Karpas-422 (cell line): ENCODE data around the gene NTSR1. TPM values are rescaled to one million over a fixed set of nuclear protein-coding genes. Genes with fewer than 3 reads are reported as not detected.

Source experiments
- DNase-seq: peaks from one replicate; pipeline ENCODE4 v3.0.0-alpha.2; 2015
- H2AFZ ChIP-seq: fragments of 200-600 bp; sonication (generic); 2 replicates; pipeline ENCODE4 v1.6.1; 2014; ENCODE audit warnings: antibody characterized with exemption, low read length, mixed read lengths
- H3K27ac ChIP-seq: fragments of 200-600 bp; sonication (generic); 2 replicates; pipeline ENCODE4 v1.5.1; 2014; ENCODE audit warnings: mild to moderate bottlenecking, low read length, moderate library complexity
- H3K27me3 ChIP-seq: fragments of 200-600 bp; sonication (generic); 2 replicates; pipeline ENCODE4 v1.6.1; 2014; ENCODE audit warnings: low read length, mixed read lengths
- H3K36me3 ChIP-seq: fragments of 200-600 bp; sonication (generic); 2 replicates; pipeline ENCODE4 v1.6.1; 2014; ENCODE audit warnings: low read length, mixed read lengths; ENCODE audit not compliant: insufficient read depth
- H3K4me1 ChIP-seq: fragments of 200-600 bp; sonication (generic); 2 replicates; pipeline ENCODE4 v1.6.1; 2014; ENCODE audit warnings: mild to moderate bottlenecking, low read length, mixed read lengths
- H3K4me2 ChIP-seq: fragments of 200-600 bp; sonication (generic); 2 replicates; pipeline ENCODE4 v1.6.1; 2014; ENCODE audit warnings: low read length, low read depth, mild to moderate bottlenecking; ENCODE audit not compliant: poor library complexity, severe bottlenecking
- H3K4me3 ChIP-seq: fragments of 200-600 bp; sonication (generic); 2 replicates; pipeline ENCODE4 v1.5.1; 2014; ENCODE audit warnings: mild to moderate bottlenecking, antibody characterized with exemption, low read length, mixed read lengths
- H3K79me2 ChIP-seq: fragments of 200-600 bp; sonication (generic); 2 replicates; pipeline ENCODE4 v1.6.1; 2014; ENCODE audit warnings: mild to moderate bottlenecking, low read length, mixed read lengths
- H3K9ac ChIP-seq: fragments of 200-600 bp; sonication (generic); 2 replicates; pipeline ENCODE4 v1.6.0; 2014; ENCODE audit warnings: low read length
- H3K9me2 ChIP-seq: fragments of 200-600 bp; sonication (generic), shearing (Covaris generic); replicated peaks from 2 replicates; pipeline ENCODE4 v1.6.0; 2014; ENCODE audit warnings: mild to moderate bottlenecking, low read length, moderate library complexity; ENCODE audit not compliant: insufficient read depth
- H3K9me3 ChIP-seq: fragments of 300-700, 200-600 bp; sonication (generic); 2 replicates; pipeline ENCODE4 v1.6.1; 2014; ENCODE audit warnings: low read length, mixed read lengths
- H4K20me1 ChIP-seq: fragments of 200-600 bp; sonication (generic); 2 replicates; pipeline ENCODE4 v1.6.1; 2014; ENCODE audit warnings: mild to moderate bottlenecking, antibody characterized with exemption, low read length, low read depth; ENCODE audit not compliant: insufficient read depth
- total RNA-seq: library from RNA; depleted of rRNA; stranded (reverse); fragments of >200 nt; shearing (Covaris generic); gene quantifications from 2 replicates; pipeline ENCODE4 v1.2.3, GENCODE V29; 2014; ENCODE audit warnings: low replicate concordance

The NTSR1 gene
- total RNA-seq, 1 experiment from 2014 or later = not detected

GRCh38 chr20:62758226-62758912 lies 49.7 kb downstream of the NTSR1 start:
- Histone ChIP-seq H3K36me3 (no peaks in the 10 kb centered on the region), H4K20me1 (no peaks in the 10 kb centered on the region), H3K4me2 (no peak overlapping the region), H2AFZ (no peak overlapping the region), H3K79me2 (no peaks in the 10 kb centered on the region), H3K9me2 (no peaks in the 10 kb centered on the region), H3K4me3 (no peak overlapping the region), H3K27me3 (no peaks in the 10 kb centered on the region), H3K9ac (no peak overlapping the region), H3K4me1 (no peaks in the 10 kb centered on the region), H3K9me3 (no peaks in the 10 kb centered on the region), H3K27ac (no peak overlapping the region)
- no peak for DNase-seq

DNA sequence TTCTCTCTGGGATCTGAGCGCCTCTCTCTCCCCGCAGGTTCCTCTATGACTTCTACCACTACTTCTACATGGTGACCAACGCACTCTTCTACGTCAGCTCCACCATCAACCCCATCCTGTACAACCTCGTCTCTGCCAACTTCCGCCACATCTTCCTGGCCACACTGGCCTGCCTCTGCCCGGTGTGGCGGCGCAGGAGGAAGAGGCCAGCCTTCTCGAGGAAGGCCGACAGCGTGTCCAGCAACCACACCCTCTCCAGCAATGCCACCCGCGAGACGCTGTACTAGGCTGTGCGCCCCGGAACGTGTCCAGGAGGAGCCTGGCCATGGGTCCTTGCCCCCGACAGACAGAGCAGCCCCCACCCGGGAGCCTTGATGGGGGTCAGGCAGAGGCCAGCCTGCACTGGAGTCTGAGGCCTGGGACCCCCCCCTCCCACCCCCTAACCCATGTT lies 51.4 kb downstream of the NTSR1 start:
- H3K9ac ChIP-seq = no peak overlapping the region
- H3K4me1 ChIP-seq = no peaks in the 10 kb centered on the region

GRCh38 chr20:62760471-62760855 lies 51.8 kb downstream of the NTSR1 start:
- no peak overlapping the region for H3K9ac ChIP-seq
- no peak for DNase-seq
- no peaks in the 10 kb centered on the region for H3K9me2 ChIP-seq
- no peaks in the 10 kb centered on the region for H3K4me1 ChIP-seq
- H3K4me3 ChIP-seq = no peak overlapping the region
- H3K36me3 ChIP-seq = no peaks in the 10 kb centered on the region
- no peak overlapping the region for H2AFZ ChIP-seq
- no peaks in the 10 kb centered on the region for H3K79me2 ChIP-seq
- H3K4me2 ChIP-seq = no peak overlapping the region
- no peaks in the 10 kb centered on the region for H3K9me3 ChIP-seq
- H4K20me1 ChIP-seq = no peaks in the 10 kb centered on the region
- no peak overlapping the region for H3K27ac ChIP-seq
- no peaks in the 10 kb centered on the region for H3K27me3 ChIP-seq

More for the DNA sequence above, 51.4 kb downstream of the NTSR1 start:
- no peaks in the 10 kb centered on the region for H3K36me3 ChIP-seq
- H2AFZ ChIP-seq = no peak overlapping the region
- H3K9me2 ChIP-seq = no peaks in the 10 kb centered on the region
- DNase-seq = no peak
- no peaks in the 10 kb centered on the region for H3K9me3 ChIP-seq
- H4K20me1 ChIP-seq = no peaks in the 10 kb centered on the region
- H3K4me3 ChIP-seq = no peak overlapping the region
- H3K4me2 ChIP-seq = no peak overlapping the region
- H3K27me3 ChIP-seq = no peaks in the 10 kb centered on the region
- no peaks in the 10 kb centered on the region for H3K79me2 ChIP-seq
- no peak overlapping the region for H3K27ac ChIP-seq

GRCh38 chr20:62760856-62761758 lies 52.5 kb downstream of the NTSR1 start:
- Histone ChIP-seq H3K9me2 (no peaks in the 10 kb centered on the region), H3K9me3 (no peaks in the 10 kb centered on the region), H3K4me1 (no peaks in the 10 kb centered on the region), H2AFZ (no peak overlapping the region), H3K79me2 (no peaks in the 10 kb centered on the region), H3K4me3 (no peak overlapping the region), H3K4me2 (no peak overlapping the region), H3K27ac (no peak overlapping the region), H3K36me3 (no peaks in the 10 kb centered on the region), H3K9ac (no peak overlapping the region), H4K20me1 (no peaks in the 10 kb centered on the region), H3K27me3 (no peaks in the 10 kb centered on the region)
- no peak for DNase-seq

- Histone ChIP-seq H3K4me3 (no peak overlapping the region), H3K9me3 (no peaks in the 10 kb centered on the region), H3K36me3 (no peaks in the 10 kb centered on the region), H4K20me1 (no peaks in the 10 kb centered on the region), H3K27ac (no peak overlapping the region), H3K4me1 (no peaks in the 10 kb centered on the region), H3K4me2 (no peak overlapping the region), H3K27me3 (no peaks in the 10 kb centered on the region), H2AFZ (no peak overlapping the region), H3K9me2 (no peaks in the 10 kb centered on the region), H3K79me2 (no peaks in the 10 kb centered on the region), H3K9ac (no peak overlapping the region)
- no peak for DNase-seq
These were observed 53.1 kb downstream of the NTSR1 start for GRCh38 chr20:62761759-62762131.

- no peaks in the 10 kb centered on the region for H4K20me1 ChIP-seq
- no peak for DNase-seq
- H3K9me2 ChIP-seq = no peaks in the 10 kb centered on the region
- no peaks in the 10 kb centered on the region for H3K27me3 ChIP-seq
- H2AFZ ChIP-seq = no peak overlapping the region
- no peak overlapping the region for H3K27ac ChIP-seq
- H3K4me3 ChIP-seq = no peak overlapping the region
- no peaks in the 10 kb centered on the region for H3K79me2 ChIP-seq
- no peaks in the 10 kb centered on the region for H3K36me3 ChIP-seq
- no peak overlapping the region for H3K4me2 ChIP-seq
- no peak overlapping the region for H3K9ac ChIP-seq
- H3K4me1 ChIP-seq = no peaks in the 10 kb centered on the region
- no peaks in the 10 kb centered on the region for H3K9me3 ChIP-seq
These were observed 53.7 kb downstream of the NTSR1 start for GRCh38 chr20:62762376-62762775.

- no peak overlapping the region for H2AFZ ChIP-seq
- no peak overlapping the region for H3K9ac ChIP-seq
- H3K9me3 ChIP-seq = no peaks in the 10 kb centered on the region
- H3K27ac ChIP-seq = no peak overlapping the region
- H3K36me3 ChIP-seq = no peaks in the 10 kb centered on the region
- no peak for DNase-seq
- H4K20me1 ChIP-seq = no peaks in the 10 kb centered on the region
- no peak overlapping the region for H3K4me2 ChIP-seq
- no peaks in the 10 kb centered on the region for H3K79me2 ChIP-seq
- H3K27me3 ChIP-seq = no peaks in the 10 kb centered on the region
- H3K9me2 ChIP-seq = no peaks in the 10 kb centered on the region
- H3K4me1 ChIP-seq = no peaks in the 10 kb centered on the region
- no peak overlapping the region for H3K4me3 ChIP-seq
These were observed 54.2 kb downstream of the NTSR1 start for GRCh38 chr20:62762801-62763368.

DNA sequence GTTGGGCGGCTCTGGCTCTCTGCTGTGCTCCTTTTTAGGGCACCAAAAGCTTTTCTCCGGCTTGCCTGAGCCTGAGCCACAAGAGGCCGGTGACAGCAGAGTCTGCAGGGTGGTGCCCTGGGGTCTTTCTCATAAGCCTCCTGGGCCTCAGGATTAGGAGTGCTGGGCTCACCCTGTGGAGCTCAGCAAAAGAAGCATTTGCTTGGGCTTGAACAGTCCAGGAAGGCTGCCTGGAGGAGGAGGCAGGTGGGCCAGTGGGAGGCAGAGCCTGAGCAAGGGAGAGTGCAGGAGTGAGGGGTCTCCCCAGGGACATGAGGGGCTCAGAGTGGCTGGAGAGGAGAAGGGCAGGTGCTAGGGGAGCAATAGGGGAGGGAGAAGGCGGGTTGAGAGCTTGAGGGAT lies 54.8 kb downstream of the NTSR1 start:
- no peaks in the 10 kb centered on the region for H3K9me2 ChIP-seq
- H3K27ac ChIP-seq = no peak overlapping the region
- H3K4me1 ChIP-seq = no peaks in the 10 kb centered on the region
- H4K20me1 ChIP-seq = no peaks in the 10 kb centered on the region
- H3K9ac ChIP-seq = no peak overlapping the region
- H3K36me3 ChIP-seq = no peaks in the 10 kb centered on the region
- H3K79me2 ChIP-seq = no peaks in the 10 kb centered on the region
- H2AFZ ChIP-seq = no peak overlapping the region
- H3K27me3 ChIP-seq = no peaks in the 10 kb centered on the region
- DNase-seq = no peak
- no peak overlapping the region for H3K4me3 ChIP-seq
- H3K9me3 ChIP-seq = no peaks in the 10 kb centered on the region
- no peak overlapping the region for H3K4me2 ChIP-seq
